HG02981 (cell line): ENCODE measurements around the gene PCGF5.
"Not testable (repeated sequence)": the region's sequence is repeated elsewhere in the genome, so short reads cannot be mapped to it uniquely, and the experiment has no call there.

Experiments
- ATAC-seq: cut with Tn5 transposase; IDR thresholded peaks from one replicate; pipeline ENCODE4 v1.9.1; 2021; ENCODE audit warnings: mild to moderate bottlenecking, moderate library complexity; ENCODE audit not compliant: unreplicated experiment

The PCGF5 gene

GRCh38 chr10:91220194-91220953 lies at the start of gene PCGF5:
PCGF5 (plus strand) TSS chr10:91220663; CDS start chr10:91222872, 2,209 bp downstream.
- ATAC-seq, result peak; percentile 96

GRCh38 chr10:91171485-91171884 lies 49.0 kb upstream of the PCGF5 start:
- ATAC-seq, result no peak

GRCh38 chr10:91172348-91172747 lies 48.1 kb upstream of the PCGF5 start:
- no peak for ATAC-seq

GRCh38 chr10:91185239-91185875 lies 35.1 kb upstream of the PCGF5 start:
- ATAC-seq, result no peak

GRCh38 chr10:91187156-91187555 lies 33.3 kb upstream of the PCGF5 start:
- no peak for ATAC-seq

- not testable (repeated sequence) for ATAC-seq
Measured at GRCh38 chr10:91188010-91188409, 32.5 kb upstream of the PCGF5 start.

GRCh38 chr10:91188889-91189288 lies 31.6 kb upstream of the PCGF5 start:
- no peak for ATAC-seq

- ATAC-seq, result no peak
Measured at GRCh38 chr10:91190388-91190870, 30.0 kb upstream of the PCGF5 start.

GRCh38 chr10:91190876-91191583 lies 29.4 kb upstream of the PCGF5 start:
- peak; percentile 76 for ATAC-seq

GRCh38 chr10:91191584-91191919 lies 28.9 kb upstream of the PCGF5 start:
- no peak for ATAC-seq

GRCh38 chr10:91194497-91195179 lies 25.8 kb upstream of the PCGF5 start:
- ATAC-seq, result no peak

- ATAC-seq, result no peak
Measured at GRCh38 chr10:91196268-91197048, 24.0 kb upstream of the PCGF5 start.

GRCh38 chr10:91197127-91197526 lies 23.3 kb upstream of the PCGF5 start:
- ATAC-seq, result no peak

- ATAC-seq, result peak; percentile 82
Measured at GRCh38 chr10:91198781-91199180, 21.7 kb upstream of the PCGF5 start.

- no peak for ATAC-seq
Measured at GRCh38 chr10:91200314-91201212, 19.9 kb upstream of the PCGF5 start.

GRCh38 chr10:91201213-91201996 lies 19.1 kb upstream of the PCGF5 start:
- ATAC-seq, result peak; percentile 39

- peak; percentile 32 for ATAC-seq
Measured at GRCh38 chr10:91206427-91206826, 14.0 kb upstream of the PCGF5 start.

- ATAC-seq, result peak; percentile 2
Measured at GRCh38 chr10:91206837-91207474, 13.5 kb upstream of the PCGF5 start.
